ENCODE measurements around the gene PLA2G7.

DNA sequence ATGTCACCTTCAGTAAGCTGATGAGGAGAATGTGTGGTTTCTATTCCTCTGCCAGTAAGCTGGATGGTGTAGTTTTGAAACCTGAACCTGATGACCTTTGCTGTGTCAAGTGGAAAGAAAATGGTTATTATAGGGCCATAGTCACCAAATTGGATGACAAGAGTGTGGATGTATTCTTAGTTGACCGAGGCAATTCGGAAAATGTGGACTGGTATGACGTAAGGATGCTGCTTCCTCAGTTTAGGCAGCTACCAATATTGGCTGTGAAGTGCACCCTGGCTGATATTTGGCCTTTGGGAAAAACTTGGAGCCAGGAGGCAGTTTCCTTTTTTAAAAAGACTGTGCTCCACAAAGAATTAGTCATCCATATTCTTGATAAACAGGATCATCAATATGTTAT is 45.5 kb downstream of the PLA2G7 start:
- TF ChIP-seq, protein P1, sequence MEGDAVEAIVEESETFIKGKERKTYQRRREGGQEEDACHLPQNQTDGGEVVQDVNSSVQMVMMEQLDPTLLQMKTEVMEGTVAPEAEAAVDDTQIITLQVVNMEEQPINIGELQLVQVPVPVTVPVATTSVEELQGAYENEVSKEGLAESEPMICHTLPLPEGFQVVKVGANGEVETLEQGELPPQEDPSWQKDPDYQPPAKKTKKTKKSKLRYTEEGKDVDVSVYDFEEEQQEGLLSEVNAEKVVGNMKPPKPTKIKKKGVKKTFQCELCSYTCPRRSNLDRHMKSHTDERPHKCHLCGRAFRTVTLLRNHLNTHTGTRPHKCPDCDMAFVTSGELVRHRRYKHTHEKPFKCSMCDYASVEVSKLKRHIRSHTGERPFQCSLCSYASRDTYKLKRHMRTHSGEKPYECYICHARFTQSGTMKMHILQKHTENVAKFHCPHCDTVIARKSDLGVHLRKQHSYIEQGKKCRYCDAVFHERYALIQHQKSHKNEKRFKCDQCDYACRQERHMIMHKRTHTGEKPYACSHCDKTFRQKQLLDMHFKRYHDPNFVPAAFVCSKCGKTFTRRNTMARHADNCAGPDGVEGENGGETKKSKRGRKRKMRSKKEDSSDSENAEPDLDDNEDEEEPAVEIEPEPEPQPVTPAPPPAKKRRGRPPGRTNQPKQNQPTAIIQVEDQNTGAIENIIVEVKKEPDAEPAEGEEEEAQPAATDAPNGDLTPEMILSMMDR (optimal IDR thresholded peaks at IDR 0.05 in 1 of 3, IDR thresholded peaks at IDR 0.05 in 1 of 3, conservative IDR thresholded peaks at IDR 0.05 in 1 of 3; ENCODE audit: extremely low read depth in 1 of 3, insufficient read depth in 2 of 3, low read length in 3 of 3) = no peak
- TF ChIP-seq EZH2 (IDR thresholded peaks at IDR 0.05; ENCODE audit: low read length) = no peak

Data from keratinocyte (primary cell).